SH-SY5Y (cell line): ENCODE results near the gene PLBD2.

Experiments used
- GATA2 ChIP-seq: IDR thresholded peaks from 2 replicates; pipeline ENCODE4 v1.6.1; 2011; ENCODE audit warnings: mild to moderate bottlenecking, low read depth, low read length
- GATA3 ChIP-seq: IDR thresholded peaks from 2 replicates; pipeline ENCODE4 v1.6.1; 2011; ENCODE audit warnings: low read depth, mild to moderate bottlenecking, low read length, moderate library complexity

- TF ChIP-seq GATA2 (no peak), GATA3 (no peak)
These were observed 27.0 kb downstream of the PLBD2 start for GRCh38 chr12:113385282-113385882.
